HCEC 1CT (cell line): ENCODE data around the gene ADARB2.
"Not testable (repeated sequence)": the region's sequence is repeated elsewhere in the genome, so short reads cannot be mapped to it uniquely, and the experiment has no call there.

ENCODE experiments used
- DNase-seq: peaks from one replicate; pipeline ENCODE4 v3.0.0-alpha.2; 2017

ADARB2 gene

DNA sequence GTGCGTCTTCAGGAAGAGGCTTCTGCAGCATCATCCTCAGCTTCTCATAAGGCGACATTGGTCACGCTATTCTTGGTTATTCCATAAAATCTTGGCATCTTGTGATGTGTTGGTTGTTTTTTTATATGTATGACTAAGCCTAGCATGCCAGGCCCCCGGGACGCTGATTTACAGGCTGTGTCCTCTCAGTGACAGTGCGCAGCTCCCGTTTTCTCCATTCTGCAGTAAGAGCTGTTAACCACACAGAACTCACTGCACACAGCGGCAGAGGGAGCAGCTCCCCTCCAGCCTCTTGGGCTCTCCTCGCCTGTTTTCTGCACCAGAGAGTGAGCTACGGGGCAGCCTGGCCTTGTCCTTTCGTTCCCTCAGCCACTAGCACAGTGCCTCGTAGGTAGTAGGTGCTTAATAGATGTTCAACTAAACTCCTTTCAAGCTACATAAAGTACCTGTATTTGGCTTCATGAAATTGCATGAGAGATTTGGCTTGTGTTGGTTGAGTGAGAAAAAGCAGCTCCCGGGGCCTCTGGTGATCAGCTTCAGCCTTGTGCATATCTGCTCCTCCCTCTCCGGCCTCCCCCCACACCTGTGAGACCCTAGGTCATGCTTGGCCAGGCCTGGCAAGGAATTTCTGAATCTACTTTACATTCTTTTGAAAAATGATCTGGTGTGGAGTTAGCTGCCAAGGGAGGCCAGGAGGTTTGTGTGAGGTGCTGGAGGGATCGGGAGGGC is 564.9 kb downstream of the ADARB2 start:
- DNase-seq = no peak

DNA sequence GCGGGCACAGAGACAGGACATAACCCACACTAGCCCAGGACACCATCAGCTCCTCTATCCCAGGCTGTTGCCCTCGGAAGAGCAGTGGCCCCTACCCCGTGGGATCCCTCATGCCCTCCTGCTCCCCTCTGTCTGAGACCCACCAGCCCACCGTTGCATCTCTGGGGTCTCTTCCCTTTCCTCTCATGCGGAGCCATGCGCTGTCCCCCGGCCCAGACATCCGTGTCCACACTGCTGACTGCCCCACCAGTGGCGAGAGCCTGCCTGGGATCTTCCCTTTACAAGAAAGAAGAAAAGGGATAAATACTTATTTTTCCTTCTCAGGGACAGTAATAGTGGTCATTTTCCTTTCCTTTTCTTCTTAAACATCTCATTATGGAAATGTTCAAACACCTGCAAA is 565.7 kb downstream of the ADARB2 start:
- no peak for DNase-seq

DNA sequence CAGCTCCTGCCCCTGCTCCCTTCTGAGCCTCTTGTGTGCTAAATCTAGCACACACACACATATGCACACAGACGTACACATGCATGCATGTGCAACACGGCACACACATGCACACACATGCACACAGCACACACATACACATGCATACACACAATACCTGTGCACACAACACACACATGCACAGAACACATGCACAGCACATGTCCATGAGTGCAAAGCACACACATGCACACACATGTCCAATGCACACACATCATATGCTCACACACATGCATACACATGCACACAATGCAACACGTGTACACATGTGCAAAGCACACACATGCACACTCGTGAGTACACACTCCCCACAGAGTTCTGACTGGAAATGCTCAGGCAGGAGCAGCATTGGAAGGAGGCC is 566.1 kb downstream of the ADARB2 start:
- no peak for DNase-seq

DNA sequence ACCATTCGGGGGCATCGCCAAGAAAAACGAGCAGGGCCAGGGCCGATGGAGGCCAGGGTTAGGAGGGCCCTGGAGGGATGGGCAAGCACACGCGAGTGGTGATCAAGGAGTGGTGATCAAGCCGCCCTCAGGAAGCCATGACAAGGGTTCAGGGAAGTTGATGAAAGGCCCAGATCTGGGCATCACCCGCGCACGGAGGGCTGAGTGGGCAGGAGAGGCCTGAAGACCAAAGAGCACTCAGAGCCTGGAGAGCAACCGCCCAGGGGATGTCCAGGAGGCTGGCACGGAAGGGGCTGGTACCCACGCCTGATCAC is 566.5 kb downstream of the ADARB2 start:
- DNase-seq = no peak

DNA sequence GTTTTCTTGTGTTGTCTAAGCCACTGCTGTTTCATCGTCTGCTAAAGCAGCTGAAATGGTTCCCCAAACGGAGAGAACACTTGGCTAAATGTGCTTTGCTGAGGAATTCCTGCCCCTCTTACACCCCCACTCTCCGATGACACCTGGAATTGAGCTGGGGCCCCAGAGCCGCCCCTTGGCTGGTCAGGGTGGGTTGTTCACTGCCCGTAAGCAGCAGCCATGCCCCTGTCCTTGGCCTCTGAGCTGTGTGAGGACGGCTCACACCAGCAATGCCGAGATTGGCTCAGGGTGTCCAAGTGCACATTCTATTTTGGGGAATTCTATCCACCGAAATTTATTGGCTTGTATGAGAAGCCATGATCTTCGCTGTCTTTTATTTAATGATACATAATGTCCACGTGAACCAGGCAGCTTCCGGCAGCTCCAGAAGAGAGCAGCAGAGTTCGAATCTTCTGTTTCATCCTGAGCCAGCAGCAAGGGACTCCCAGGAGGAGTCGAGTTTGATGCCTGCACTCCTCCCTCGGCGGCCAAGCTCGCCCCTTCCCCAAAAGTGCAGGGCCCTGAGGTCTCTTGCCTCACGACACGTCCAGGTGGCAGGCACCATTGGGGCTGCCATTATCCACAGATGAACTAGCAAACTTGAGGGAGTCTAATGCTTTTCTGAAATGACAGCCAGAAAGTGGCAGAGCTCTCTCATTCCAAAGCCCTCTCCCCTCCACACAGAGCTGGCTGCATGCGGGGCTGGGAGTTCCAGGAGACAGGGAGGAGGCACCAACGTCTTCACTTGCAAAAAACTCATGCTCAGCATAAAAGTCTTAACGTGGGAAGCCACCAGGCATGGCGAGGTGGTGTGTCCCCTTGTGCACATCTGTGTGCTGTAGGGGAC is 567.1 kb downstream of the ADARB2 start:
- DNase-seq = no peak

DNA sequence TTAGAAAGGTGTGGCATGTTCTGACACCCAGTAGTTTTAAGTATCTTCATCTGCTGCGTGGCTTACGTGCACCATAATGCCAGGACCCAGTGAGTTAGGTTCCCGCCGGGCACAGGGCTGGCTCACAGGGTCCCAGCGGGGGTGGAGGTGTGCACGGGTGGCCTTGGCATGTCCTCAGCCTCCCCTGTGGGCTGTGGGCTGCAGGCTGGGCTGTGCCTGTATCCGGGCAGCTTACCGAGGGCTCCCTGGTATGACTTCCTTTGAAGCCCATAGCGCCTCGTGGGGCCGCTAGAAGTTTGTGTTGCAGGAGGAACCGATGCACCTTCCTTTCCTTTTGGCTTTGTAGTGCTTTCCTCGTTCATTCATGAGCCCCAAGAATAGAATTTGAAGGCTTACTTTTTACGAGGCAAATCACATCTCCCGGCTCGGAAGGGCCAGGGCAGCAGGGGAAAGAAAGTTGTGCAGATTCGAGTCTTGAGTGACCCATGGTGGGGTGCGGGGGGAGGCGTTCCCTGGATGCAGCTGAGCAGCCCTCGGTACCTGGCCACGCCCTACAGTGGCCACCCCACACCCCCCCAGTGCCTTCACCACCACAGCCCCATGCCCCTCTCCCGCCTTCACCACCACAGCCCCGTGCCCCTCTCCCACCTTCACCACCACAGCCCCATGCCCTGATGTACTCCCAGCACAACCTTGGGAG is 568.0 kb downstream of the ADARB2 start:
- no peak for DNase-seq

DNA sequence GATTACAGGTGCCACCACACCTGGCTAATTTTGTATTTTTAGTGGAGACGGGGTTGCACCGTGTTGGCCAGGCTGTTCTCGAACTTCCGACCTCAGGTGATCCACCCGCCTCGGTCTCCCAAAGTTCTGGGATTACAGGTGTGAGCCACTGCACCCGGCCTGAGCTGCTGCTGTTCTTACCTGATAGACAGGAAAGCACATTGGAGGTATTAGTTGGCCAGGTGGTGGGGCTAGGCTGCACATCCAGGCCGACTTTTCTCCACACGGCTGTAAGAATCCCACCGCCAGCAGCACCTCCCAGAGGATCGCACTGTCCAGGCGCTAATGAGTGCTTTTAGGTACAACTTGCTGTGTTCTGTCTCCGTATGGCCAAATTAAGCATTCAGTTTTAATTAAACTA is 568.6 kb downstream of the ADARB2 start:
- no peak for DNase-seq

DNA sequence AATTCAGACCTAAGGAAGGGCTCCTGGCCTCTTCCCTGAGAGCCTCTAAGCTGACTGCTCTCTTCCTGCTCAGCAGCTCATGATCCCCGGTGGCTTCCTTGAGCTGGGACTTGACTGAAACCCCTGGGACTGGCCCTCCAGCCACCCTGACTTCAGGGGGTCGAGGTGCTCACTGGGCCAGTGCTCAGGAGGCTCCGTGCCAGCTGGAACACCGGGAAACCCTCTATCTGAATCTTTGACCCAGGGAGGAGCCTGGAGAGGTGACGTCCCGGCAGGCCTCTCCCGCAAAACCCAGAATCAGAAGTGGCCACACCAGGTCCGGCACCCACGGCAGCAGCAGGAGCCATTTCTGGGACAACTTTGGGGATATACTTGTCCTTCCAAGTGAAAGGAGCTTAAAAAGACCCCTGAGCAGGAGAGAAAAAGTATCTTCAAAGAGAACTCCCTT is 570.5 kb downstream of the ADARB2 start:
- DNase-seq = no peak

DNA sequence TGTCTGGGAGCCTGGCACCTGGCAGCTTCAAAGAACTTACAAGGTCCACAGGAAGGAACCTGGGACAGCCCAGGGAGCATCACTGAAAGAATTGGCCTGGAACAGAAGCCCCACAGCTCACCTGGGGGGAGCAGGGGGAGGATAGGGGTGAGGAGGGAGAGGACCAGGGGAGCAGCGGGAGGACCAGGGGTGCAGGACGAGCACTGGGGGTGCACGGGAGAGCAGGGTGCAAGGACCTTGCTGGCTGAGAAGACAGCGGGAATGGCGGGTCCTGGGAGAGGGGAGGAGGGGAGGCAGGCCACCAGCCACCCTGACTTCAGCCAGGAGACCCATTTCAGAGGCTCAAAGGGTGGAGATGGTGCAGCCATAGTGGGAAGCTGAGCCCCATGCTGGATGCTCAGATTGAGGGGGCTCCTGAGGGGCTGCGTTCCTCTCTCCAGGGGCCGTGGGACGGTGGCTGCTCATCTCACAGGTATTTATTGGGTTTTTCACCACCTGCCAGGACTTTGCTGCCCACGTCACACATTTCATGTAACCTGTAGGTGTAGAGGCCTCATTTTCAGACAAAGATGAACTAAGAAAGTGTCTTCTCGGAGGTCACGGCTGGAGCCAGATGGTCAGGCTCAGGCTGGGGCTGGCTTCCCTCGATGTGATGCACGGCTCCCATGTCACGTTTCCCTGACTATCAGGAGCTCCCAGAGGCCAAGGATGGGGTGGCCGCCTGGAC is 571.1 kb downstream of the ADARB2 start:
- no peak for DNase-seq

DNA sequence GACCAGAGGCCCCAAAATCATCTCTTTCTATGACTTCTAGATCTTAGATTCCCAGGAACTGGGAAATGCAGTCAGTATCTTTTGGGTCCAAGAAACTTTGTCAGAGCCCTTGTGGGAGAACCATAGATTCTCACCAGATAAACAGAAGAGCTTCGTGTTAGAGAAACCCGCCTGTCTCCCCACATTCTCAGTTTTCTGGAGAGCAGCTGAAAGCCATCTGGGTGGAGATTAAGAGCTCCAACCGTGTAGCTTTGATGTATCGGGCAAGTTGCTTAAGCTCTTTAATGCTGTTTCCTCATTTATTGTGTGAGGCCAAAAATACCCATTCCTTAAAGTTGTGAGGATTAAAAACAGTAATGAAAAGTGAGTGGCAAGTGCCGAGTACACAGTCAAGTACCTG is 573.5 kb downstream of the ADARB2 start:
- no peak for DNase-seq

DNA sequence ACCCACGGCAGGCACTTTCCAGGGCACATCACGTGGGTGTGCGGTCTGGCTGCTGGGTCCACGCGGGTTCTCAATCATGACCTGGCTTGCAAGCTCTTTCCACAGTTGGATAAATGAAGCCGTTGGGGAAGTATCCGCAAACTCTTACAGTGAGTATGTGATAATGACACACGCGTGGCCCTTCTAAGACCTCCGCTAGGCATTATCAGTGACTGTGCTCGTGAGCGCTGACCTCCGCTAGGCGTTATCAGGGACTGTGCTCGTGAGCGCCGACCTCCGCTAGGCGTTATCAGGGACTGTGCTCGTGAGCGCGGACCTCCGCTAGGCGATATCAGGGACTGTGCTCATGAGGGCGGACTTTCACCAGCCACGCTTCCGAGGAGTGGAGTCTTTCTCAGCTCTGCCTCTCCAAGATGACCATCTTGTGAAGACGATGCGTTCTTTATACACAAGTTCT is 574.1 kb downstream of the ADARB2 start:
- no peak for DNase-seq

DNA sequence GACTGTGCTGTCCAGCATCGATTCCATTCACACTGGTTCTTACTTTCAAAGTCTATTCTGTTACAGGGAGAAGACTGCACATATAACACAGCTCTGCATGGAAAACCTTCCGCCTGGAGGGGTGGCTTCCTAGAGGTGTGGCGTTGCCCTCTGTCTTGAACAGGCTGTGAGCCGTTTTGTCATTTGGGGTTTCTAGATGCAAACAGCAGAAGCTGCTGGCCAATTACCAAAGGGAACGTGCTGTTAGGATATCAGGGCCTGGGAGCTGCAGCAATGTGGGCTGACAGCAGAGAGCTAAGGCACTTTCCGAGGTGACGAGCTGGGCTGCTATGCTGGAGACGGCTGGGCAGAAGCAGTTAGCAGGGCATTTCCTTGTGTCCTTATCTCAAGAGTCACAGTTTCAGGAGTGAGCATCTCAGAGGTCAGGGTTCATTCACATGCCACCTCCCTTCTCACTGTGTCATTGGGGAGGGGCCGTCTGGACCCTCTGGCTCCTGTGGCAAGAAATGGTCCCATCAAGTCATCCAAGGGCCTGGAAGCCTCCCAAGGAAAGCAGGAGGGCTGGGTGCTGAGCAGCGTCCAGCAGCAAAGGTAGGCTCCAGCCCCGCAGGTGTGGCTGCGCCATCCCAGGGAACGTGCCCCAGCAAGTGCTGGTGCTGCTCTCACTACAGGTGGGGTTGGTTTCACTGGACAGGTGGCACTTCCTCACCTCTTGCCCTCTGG is 574.7 kb downstream of the ADARB2 start:
- DNase-seq = no peak

DNA sequence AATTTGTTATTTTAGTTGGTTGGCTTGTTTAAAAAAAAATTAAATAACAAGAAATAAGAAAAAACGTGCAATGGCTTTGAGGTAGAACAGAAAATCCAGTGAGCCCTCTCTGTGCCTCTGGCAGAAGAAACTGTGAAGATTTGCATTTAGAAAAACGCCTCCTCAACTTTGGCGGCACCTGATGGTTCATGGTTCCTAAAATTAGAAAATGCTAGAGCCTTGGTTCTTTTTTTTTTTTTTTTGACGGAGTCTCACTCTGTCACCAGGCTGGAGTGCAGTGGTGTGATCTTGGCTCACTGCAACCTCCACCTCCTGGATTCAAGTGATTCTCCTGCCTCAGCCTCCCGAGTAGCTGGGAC is 576.0 kb downstream of the ADARB2 start:
- DNase-seq = not testable (repeated sequence)

DNA sequence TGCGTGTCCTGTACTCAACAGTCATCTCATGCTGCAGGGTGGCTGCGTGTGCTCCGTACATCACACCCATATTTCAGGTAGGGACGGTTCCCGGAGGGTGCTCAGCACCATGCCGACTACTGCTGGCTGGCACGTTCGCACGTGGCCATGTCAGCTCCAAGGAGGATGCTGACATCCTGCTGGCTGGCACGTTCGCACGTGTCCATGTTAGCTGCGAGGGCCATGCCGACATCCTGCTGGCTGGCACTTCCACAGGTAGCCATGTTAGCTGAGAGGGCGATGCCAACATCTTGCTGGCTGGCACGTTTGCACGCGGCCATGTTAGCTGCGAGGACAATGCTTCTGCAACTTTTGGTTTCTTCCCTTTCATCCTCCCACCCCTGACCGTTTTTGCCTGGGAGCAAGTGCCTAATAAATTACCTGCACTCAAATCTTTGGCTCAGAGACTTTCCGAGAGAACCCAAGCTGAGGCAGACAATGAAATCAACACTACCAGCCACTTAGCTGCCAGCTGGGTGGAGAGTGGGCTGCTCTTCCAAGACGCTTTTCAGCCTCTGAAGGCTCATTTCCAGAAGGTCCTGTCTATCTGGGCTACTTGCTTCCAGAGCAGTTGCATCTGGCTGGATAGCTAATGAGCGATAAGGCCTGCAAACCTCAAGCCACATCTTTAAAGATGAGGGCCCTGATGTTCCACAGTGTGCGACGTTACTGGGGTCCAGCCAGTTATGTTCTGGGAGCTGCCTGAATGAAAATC is 576.6 kb downstream of the ADARB2 start:
- DNase-seq = no peak

DNA sequence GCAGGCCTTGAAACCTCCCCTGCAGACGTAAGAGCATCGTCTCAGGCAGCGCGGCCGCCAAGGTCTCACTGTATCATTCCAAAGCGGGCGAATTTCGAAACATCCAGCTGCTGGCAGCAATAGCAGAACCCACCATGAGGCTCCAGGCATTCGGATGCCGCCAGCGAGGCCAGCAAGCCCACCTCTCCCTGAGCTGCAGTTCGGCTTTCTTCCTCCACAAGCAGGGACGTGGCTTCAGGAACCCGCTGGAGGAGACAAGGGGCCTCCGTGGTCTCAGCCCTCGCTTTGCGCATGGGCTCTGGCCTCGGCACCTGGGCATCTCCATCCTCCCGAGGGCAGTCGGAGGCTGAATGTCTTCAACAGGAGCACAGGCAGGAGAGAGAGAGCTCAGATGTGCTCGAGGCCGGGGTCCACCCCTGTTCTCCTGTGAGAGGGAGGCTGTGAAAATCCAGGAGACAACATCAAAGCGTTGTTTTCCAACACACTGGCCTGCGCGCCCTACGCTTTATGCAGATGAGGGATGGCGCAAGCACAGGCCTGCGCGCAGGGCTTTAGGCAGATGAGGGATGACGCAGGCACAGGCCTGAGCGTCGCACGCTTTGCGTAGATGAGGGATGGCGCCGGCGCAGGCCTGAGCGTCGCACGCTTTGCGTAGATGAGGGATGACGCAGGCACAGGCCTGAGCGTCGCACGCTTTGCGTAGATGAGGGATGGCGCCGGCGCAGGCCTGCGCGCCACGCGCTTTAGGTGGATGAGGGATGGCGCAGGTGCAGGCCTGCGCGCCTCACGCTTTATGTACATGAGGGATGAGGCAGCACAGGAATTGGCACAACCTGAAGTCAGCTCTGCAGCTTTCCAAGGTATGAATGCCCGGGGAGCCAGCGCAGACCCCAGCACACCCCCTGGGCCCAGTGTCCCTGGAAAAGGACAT is 577.9 kb downstream of the ADARB2 start:
- no peak for DNase-seq

DNA sequence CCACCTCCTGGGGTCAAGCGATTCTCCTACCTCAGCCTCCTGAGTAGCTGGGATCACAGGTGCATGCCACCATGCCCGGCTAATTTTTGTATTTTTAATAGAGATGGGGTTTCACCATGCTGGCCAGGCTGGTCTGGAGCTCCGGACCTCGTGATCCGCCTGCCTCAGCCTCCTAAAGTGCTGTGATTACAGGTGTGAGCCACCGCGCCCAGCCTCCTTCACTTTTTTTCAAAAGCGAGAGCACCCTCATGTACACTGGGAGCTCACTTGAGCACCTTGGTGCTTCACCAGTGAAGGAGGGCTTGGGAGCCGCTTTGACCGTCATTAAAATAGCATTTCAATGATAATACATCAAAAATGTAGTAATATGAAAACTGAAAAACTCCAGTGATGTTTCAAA is 578.8 kb downstream of the ADARB2 start:
- not testable (repeated sequence) for DNase-seq

DNA sequence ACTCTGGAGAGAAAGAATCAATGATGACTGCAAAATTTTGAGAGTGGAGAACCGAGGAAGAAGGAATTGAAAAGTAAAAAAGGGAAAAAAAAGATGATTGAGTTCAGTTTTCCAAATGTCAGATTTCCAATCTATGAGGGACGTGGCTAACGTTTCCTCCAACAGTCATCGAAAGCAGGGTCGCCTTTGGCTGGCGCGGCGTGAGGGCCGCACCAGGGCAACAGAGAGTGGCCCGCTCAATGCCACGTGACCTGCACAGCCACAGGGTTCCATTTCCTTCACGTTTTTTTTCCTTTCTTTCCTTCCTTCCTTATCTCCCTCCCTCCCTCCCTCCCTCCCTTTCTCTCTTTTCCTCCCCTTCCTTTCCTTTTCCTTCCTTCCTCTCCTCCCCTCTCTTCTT is 579.3 kb downstream of the ADARB2 start:
- DNase-seq = no peak

DNA sequence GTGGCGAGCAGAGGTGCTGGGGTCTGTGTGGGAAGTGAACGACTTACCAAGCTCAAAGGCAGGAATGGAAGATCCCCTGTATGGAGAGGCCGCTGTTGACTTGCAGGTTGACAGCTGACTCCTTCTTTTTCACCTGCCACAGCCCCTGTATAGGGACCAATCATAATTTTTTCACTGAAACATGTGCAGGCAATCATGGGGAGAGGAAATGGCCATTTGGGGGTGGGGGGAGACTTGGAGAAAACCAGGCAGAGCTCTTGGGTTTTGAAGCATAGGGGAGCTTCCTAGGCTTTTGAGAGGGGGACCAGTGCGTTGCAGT is 579.8 kb downstream of the ADARB2 start:
- DNase-seq = no peak

DNA sequence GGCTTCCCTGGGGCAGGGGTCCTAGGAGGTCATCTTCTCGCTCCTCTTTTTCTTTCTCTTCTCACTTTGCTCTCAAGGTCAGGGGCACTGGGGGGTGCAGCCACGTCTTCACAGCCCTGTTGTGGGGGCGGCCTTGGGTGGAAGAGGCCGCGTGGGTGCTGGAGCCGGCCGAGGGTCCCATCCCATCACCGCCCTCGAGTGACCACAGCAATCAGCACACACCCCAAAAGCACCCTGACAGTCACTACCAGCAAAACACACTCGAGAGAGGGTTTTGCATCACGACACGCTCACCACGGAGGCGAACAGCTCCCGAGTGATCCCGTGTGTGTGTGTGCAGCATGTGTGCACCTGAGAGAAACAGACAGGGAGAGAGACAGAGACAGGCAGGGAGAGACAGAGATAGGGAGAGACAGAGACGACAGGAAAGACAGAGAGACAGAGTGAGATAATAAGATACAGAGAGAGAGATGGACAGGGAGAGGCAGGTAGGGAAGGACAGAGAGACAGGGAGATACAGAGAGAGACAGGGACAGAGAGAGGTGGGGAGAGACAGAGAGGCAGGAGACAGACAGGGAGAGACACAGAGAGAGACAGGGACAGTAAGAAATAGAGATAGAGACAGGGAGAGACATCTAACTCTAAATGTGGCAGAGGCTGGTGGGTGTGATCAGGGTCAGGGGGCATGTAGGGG is 580.3 kb downstream of the ADARB2 start:
- no peak for DNase-seq

DNA sequence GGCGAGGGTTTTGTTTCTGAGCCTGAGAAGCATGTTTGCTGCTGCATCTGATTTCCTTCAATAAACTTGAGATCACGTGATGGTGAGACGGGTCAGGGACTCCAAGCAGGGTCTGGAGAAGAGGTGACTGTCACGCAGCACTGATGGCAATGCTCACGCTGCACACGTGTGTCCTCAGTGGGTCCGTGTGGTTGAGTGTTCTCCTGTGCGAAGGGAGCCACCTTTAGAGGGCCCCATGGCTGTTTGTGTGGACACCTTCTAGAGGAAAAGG is 580.8 kb downstream of the ADARB2 start:
- no peak for DNase-seq
